Spleen (tissue), 7 donors: ENCODE data around the gene KCNK13.

Source experiments
- POLR2A ChIP-seq, 3 donors: fragments of 450-650 bp; IDR thresholded peaks; one replicate each; pipeline ENCODE4 v1.5.1; 2017; ENCODE audit warnings: antibody characterized with exemption in 3 of 3, mild to moderate bottlenecking in 1 of 3
- POLR2AphosphoS5 ChIP-seq, 3 donors: sonication (generic); formaldehyde crosslinking; IDR thresholded peaks; one replicate each; pipeline ENCODE4 v1.5.1; 2017; ENCODE audit warnings: antibody characterized with exemption in 3 of 3
- TF ChIP-seq, protein P1 (sequence below), 11 experiments: fragments of 200-600 bp in 7 of 11; fragments of 450-650 bp in 4 of 11; sonication (generic) in 4 of 11; IDR thresholded peaks in 8 of 11; conservative IDR thresholded peaks in 3 of 11; 1 replicate in 7 of 11; 2 replicates in 4 of 11; pipeline versions ENCODE4 v1.4.0 to v1.8.0; 2016 to 2021; ENCODE audit warnings: antibody characterized with exemption in 11 of 11, inconsistent platforms in 4 of 11, mild to moderate bottlenecking in 1 of 11
- donor health status: DM: no; HTN: no; CAD: no; lungs with moderate emphysema.
- donor health status: DM: no; HTN: no; CAD: no.
- donor health status: DM: no; HTN: no; CAD: no.

DNA sequence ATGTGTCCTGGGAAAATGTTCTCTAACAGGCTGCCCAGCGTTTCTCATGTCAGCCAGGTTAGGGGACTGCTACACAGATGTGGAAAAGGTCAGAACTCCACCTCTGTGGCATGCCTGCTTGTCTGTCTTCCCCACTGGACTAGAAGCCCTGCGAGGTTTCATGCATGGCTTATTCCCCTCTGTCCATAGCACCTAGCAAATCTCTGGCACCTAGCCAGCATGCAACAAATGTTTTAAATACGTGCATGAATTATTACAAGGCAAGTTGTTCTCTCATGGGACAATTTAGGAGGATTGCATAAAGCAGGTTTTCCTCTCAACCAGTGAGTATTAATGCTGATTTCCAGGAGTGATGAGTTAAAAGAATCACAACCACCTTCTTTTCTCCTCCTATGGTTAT is 21.4 kb upstream of the KCNK13 start:
- TF ChIP-seq, protein P1, sequence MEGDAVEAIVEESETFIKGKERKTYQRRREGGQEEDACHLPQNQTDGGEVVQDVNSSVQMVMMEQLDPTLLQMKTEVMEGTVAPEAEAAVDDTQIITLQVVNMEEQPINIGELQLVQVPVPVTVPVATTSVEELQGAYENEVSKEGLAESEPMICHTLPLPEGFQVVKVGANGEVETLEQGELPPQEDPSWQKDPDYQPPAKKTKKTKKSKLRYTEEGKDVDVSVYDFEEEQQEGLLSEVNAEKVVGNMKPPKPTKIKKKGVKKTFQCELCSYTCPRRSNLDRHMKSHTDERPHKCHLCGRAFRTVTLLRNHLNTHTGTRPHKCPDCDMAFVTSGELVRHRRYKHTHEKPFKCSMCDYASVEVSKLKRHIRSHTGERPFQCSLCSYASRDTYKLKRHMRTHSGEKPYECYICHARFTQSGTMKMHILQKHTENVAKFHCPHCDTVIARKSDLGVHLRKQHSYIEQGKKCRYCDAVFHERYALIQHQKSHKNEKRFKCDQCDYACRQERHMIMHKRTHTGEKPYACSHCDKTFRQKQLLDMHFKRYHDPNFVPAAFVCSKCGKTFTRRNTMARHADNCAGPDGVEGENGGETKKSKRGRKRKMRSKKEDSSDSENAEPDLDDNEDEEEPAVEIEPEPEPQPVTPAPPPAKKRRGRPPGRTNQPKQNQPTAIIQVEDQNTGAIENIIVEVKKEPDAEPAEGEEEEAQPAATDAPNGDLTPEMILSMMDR (IDR thresholded peaks at IDR 0.05 in 8 of 11, conservative IDR thresholded peaks at IDR 0.05 in 3 of 11): no peak
- TF ChIP-seq POLR2A (IDR thresholded peaks at IDR 0.05): no peak
- TF ChIP-seq POLR2AphosphoS5 (IDR thresholded peaks at IDR 0.05): no peak
